HG03571 (cell line): ENCODE data around the gene IGFBPL1.

ENCODE experiments used
- ATAC-seq: cut with Tn5 transposase; IDR thresholded peaks from one replicate; pipeline ENCODE4 v1.9.1; 2021; ENCODE audit not compliant: unreplicated experiment

The IGFBPL1 gene

DNA sequence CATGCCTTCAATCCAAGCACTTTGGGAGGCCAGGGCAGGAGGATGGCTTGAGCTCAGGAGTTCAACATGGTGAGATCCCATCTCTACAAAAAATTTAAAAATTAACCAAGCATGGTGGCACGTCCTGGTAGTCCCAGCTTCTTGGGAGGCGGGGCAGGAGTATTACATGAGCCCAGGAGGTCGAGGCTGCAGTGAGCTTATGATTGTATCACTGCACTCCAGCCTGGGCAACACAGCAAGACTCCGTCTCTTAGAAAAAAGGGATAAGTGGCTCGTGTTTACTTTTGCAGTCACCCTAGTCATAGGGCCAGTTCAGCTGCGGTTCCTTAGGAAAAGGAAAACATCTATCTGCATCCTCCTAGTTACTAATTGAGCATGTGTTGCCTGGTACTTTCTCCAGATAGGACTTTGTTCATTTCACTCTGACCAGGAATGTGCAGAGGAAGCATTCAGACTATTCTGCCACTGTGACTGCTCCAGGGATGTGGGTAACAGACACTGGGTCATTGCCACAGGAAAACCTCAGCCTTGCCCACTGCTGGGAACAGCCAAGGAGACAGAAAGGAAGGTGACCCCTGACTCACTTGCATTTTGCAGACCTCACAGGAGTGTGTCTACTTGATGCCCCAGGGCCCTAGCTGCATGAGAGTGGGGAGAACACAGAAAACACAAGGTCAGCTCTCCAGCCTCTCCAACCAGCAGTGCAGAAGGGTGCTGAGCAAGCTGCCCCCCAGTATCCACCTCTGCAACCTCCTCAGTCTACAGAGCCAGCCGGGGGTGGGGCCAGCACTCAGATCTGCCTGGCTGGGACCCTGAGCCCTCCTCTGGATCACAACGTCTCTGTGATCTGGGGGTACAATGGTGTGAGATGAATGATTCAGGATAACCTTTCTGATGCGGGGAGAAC is 65.6 kb downstream of the IGFBPL1 start:
- ATAC-seq, result no peak

DNA sequence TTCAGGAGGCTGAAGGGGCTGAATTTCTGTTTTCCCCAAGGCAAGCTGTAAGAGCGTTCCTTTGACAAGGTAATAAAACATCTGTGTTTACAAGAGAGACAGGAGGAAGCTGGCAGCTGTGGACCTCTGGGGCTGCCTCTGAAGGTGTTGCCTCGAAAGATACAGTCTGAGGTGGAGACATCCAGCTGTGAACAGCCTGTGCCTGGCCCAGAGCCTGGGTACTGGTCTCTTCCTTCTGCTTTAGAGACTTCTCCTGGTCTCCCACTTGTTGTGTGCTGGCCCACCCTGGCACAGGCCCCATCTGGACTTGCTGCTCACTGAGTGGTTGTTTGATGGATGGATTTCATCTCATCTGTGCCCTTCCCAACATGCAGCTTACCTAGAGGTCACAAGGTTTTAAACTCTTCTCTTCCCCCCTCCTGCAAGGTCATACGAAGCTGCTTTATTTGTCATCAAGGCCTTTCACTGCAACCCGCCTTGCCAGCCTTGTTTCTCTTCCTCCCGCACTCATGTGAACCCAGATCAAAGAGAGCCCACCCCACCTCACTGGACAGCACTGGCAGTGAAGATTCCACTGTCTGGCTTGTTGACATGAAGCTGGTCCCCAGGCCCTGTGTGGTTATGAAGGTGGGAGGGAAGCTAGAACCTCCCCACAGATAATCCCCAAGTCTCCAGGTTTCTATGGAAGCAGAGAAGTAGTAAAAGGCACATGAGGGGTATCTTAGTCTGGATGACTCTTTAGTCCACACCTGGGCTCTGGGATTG is 66.7 kb downstream of the IGFBPL1 start:
- ATAC-seq, result no peak

DNA sequence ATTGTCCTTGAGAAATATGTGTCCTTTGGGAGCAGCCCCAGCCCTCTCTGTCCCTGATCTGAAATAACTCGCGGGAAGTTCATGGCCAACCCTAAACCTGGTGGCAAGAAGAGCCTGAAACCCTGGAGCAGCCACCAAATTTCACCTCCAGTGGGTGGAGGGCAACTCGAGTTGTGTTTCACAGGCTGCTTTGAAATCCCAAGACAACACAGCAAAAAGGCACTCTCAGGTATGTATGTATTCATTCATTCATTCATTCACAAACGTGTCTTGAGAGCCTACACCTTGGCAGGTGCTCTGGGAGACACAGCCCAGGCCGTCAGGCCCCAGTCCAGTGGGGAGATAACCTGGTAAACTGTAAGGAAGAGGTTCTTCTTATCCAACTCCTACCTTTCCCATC is 67.4 kb downstream of the IGFBPL1 start:
- no peak for ATAC-seq
